Fibroblast of mammary gland (primary cell): ENCODE results near the gene ATP13A2.

ENCODE experiments used
- DNase-seq: peaks from one replicate; pipeline ENCODE4 v3.0.0-alpha.2; 2010; ENCODE audit warnings: low read depth
- H3K4me3 ChIP-seq: 2 replicates; pipeline ENCODE4 v1.5.1; 2011; ENCODE audit warnings: low read depth, mild to moderate bottlenecking, low read length, moderate library complexity; ENCODE audit not compliant: control insufficient read depth
- TF ChIP-seq, protein P1 (sequence below): conservative IDR thresholded peaks from 2 replicates; pipeline ENCODE4 v1.5.1; 2011; ENCODE audit warnings: low read depth, low read length, inconsistent platforms; ENCODE audit not compliant: control insufficient read depth, insufficient read depth

Gene ATP13A2

DNA sequence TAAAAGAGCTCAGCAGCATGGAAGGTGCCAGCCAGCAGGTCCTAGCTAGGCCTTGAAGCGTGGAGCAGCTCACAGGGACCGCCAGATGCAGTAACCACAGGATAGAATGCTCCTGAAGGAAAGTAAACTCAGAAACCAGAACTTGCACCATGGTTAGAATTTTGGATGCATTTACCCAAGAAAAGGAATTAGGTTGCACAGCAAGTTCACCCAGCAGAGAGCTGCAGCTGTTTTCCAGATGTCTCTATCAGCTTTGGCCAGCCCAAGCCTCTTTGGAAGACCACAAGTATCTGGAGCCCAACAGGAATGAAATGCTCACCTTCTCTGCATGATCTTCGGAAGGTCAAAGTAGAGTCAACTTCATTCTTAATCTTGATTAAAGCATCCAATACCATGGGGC, 21.0 kb upstream of the ATP13A2 start:
- H3K4me3 ChIP-seq: no peak overlapping the region
- TF ChIP-seq, protein P1, sequence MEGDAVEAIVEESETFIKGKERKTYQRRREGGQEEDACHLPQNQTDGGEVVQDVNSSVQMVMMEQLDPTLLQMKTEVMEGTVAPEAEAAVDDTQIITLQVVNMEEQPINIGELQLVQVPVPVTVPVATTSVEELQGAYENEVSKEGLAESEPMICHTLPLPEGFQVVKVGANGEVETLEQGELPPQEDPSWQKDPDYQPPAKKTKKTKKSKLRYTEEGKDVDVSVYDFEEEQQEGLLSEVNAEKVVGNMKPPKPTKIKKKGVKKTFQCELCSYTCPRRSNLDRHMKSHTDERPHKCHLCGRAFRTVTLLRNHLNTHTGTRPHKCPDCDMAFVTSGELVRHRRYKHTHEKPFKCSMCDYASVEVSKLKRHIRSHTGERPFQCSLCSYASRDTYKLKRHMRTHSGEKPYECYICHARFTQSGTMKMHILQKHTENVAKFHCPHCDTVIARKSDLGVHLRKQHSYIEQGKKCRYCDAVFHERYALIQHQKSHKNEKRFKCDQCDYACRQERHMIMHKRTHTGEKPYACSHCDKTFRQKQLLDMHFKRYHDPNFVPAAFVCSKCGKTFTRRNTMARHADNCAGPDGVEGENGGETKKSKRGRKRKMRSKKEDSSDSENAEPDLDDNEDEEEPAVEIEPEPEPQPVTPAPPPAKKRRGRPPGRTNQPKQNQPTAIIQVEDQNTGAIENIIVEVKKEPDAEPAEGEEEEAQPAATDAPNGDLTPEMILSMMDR: no peak
- peak; percentile 15 for DNase-seq

DNA sequence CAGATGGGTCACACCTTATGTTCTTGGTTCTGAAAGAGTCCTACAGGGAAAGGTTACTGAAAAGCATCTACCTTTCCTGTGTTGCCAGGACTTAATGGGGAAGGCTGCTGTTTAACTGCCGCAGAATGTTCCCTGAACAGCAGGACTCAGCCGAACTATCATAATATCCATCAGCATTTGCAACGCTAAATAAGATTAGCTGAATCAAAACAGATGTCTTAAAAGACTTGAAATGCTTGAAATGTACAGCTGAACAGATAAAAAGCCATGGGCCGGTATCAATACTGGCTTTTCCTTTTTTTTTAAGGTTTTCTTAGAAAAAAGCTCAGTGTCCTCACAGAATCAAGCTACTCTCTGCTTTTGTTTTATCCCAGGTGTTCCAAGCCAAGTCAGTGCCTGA, 19.7 kb upstream of the ATP13A2 start:
- TF ChIP-seq, protein P1: no peak
- no peak overlapping the region for H3K4me3 ChIP-seq
- DNase-seq: no peak

DNA sequence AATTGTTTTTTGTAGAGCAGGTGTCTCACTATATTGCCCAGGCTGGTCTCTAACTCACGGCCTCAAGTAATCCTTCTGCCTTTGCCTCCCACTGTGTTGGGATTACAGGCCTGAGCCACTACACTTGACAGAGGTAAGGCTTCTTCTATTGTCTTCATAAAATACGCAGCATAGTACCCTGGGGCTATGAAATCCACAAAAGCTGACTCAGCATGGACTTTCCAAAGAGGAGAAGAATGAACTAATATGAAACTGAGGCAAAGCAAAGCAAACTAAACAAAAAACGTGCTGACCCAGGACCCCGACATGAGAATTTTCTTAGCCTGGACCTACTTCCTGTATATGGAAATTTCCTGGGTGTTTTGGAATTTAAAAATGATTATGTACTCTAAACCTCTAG, 18.5 kb upstream of the ATP13A2 start:
- no peak for DNase-seq
- H3K4me3 ChIP-seq: no peak overlapping the region
- TF ChIP-seq, protein P1: no peak

DNA sequence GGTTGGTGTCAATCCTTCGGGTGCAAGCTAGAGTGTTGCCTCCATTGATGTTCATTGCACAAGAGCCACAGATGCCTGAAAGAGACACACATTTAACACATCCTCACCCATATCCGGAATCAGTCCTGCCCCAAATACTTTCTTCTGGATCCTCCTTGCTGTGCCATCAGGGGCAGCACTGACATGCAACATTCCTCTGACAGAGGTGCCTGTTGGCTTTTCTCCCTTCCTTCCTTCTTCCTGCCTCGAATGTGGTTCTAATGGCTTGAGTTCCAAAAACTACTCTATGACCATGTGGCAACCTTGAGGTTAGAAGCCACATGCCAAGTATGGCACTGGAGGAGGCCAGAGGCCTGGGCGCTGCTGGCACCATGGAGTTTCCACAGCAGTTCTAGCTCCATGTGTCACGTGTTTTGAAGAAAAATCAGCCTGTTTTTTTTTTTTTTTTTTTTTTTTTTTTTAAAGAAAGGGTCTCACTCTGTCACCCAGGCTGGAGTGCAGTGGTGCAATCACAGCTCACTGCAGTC, 17.0 kb upstream of the ATP13A2 start:
- no peak overlapping the region for H3K4me3 ChIP-seq
- no peak for DNase-seq
- TF ChIP-seq, protein P1: no peak

DNA sequence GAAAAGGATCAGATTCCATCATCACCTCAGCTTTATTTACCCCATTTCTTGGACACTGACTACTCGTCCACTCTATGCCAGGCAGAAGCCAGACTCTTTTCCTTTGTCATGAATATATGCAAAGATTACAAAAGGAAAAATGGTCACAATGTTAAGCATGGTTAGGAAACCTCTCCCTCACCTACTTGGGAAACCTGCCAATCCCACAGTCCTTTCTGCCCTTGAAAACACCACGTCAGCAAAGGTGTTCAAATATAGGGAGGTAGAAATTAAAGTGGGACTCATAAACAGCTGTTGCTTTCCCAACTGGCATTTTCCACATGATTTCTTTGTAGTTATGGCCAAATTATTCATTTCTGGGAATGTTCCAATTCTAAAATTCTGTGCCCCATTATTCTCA, 16.2 kb upstream of the ATP13A2 start:
- DNase-seq: no peak
- TF ChIP-seq, protein P1: no peak
- H3K4me3 ChIP-seq: no peak overlapping the region

DNA sequence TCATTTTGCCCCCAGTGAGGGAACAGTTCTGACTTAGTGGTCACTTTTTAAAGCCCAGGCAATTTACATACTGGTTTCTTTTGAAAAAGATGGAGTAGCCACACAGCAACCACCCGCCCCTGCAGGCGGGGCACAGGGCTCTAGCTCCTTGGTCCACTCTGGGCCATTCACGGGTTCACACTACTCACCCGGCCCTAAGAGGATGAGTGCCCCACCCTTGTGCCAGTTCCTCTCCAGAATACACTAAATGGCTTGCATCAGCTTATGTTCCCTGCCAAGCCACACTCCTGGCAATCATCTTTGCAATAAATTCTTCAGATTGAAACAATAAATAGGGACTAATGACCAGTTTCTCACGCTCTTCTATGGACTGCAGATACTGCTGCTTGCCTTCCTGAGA, 15.7 kb upstream of the ATP13A2 start:
- TF ChIP-seq, protein P1: no peak
- peak; percentile 33 for DNase-seq

DNA sequence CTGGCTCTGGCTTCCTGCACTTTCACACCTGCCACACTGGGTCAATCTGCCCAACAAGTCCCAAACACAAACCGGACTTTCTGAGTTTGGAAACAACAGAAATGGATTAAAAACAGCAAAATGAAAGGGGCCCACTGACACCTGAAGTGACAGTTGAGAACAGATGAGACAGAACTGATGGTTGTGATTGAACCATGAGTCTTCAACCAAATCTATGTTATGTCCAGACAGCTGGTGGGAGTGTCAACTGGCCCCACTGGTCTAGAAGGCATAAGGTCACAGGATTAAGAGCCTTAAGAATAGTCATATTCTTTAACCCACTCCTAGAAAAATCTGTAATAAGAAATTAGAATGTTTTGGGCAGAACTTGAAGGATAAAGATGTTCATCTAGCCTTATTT, 13.0 kb upstream of the ATP13A2 start:
- TF ChIP-seq, protein P1: no peak
- no peak overlapping the region for H3K4me3 ChIP-seq
- no peak for DNase-seq

More for the DNA sequence above, 15.7 kb upstream of the ATP13A2 start:
- H3K4me3 ChIP-seq: no peak overlapping the region
